ENCODE results near the gene KCNK15. TPM values are rescaled to one million over a fixed set of nuclear protein-coding genes. Genes with fewer than 3 reads are reported as not detected.

Gene KCNK15
- total RNA-seq, 2 donors from 2014 or later, result not detected

Other genes with a start within 250 kb of the KCNK15 start
- 10 to 100 TPM; 62.8 to 76.2 TPM for gene SERINC3, start 223.8 kb upstream of the KCNK15 start, total RNA-seq
- gene PKIG, start 163.3 kb upstream of the KCNK15 start, total RNA-seq, result 1 to 10 TPM; 2.2 to 4.5 TPM
- gene ADA, start 94.2 kb upstream of the KCNK15 start, total RNA-seq, result 10 to 100 TPM; 36.0 to 36.1 TPM
- not detected for gene CCN5, start 30.5 kb upstream of the KCNK15 start, total RNA-seq
- not detected for gene RIMS4, start 64.7 kb downstream of the KCNK15 start, total RNA-seq
- 100 to 1,000 TPM; 171 to 176 TPM for gene YWHAB, start 139.8 kb downstream of the KCNK15 start, total RNA-seq
- gene PABPC1L, start 164.2 kb downstream of the KCNK15 start, total RNA-seq, result 10 to 100 TPM; 37.5 to 60.3 TPM
- gene TOMM34, start 214.5 kb downstream of the KCNK15 start, total RNA-seq, result 1 to 10 TPM; 9.1 to 9.2 TPM
- 100 to 1,000 TPM; 271 to 280 TPM for gene STK4, start 220.6 kb downstream of the KCNK15 start, total RNA-seq

All from T-helper 17 cell (primary cell).